HTR-8/SVneo (cell line): Measurements from ENCODE around the gene TCF4.
A peak's percentile ranks its signal among the peaks of the same experiment; 100 is the strongest.

Experiments used
- DNase-seq: peaks from one replicate; pipeline ENCODE4 v3.0.0; 2011; ENCODE audit warnings: low spot score, mixed read lengths; ENCODE audit not compliant: insufficient read length
- FAIRE-seq: peaks from 2 replicates; lab custom pipeline; 2011; peaks lifted over from hg19 to GRCh38; lab: Jason Lieb, UNC

Gene TCF4

DNA sequence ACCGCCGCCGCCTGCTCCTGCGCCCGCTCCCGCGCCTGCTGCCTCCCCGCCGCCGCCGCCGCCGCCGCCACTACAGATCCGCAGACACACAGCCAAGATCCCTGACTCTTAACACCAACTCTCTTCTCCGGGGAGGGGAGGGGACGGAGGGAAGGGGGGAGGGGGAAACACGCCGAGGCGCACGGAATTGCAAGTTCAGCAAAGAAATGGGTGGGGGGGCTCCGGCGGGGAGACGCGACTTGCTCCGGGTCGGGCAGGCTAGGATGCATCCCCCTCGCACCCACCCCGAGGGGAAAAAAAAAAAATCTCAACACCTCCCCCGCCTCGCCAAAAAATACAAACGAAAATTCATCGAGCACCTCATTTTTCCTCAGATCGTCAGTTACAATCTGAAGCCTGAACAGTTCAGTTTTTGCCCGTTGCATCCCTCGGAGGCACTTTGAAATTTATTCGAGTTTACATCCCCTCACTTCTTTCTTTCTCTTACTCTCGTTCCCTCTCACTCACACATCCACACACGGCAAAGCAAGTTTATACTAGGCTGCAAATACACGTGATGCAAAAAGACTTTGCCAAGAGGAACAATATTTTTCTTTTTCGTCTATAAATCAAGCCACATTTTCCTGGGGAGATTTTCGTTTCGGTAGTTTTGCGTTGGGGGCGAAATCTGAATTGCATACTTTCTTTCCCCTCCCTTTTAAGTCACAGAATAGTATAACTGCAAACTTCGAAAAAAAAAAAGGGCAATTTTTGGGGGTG is at the start of gene TCF4:
Gene TCF4 (minus strand): TSS at position 82 of the 759 bp plus-strand sequence. CDS start 1,076 bp downstream, outside the sequence.
- FAIRE-seq (no peak), DNase-seq (peak; percentile 17)

DNA sequence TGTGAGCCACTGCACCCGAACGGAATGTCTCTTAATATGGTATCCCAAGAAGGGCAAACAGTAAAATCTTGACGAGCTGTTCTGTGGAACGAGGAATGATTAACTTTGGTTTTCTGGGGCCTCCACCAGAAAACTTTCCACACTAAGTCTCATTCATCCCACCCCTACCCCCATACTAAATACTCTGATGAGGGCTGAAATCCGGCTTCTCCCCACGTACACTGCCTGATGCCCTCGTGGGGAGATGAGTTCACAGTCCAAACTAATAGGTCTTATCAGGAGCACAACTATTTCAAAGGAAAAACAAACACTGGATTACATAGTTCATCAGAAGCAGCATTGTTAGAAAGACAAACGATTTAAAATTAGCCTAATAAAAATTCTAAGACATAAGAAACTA is 49.2 kb upstream of the TCF4 start:
- FAIRE-seq (no peak), DNase-seq (no peak)

DNA sequence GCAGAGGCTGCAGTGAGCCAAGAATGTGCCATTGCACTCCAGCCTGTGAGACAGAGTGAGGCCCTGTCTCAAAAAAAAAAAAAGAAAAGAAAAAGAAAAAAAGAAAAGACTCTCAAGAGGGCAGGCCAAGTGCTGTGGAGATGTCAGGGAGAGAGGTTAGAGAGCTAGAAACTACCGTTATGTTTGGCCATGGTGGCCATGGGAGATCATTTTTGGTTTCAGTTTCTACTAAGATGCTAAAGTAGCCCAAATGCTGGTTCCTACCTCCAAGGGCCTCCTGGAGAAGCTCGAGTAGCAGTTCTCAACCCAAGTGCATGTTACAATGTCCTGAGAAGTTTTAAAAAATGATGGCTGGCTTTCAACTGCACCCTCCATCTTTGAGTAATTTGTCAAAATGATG is 47.4 kb upstream of the TCF4 start:
- FAIRE-seq = no peak
- DNase-seq = no peak

DNA sequence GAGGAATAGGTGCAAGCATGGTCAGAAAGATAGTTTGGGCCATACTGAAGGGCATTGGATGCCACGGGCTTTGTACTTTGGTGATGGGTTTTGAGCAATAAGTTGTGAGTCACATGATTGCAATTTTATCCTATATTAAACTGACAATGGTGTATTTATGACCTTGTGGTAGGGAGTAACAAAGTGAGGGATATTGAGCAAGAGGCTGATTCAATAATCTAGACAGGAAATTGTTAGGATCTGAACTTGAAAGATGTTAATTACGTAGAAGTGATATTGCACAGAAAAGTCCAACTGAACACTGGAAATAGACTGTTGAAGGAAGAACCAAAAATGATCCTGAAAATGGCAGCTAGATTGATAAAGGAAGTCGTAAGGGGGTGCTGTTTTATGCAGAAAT is 46.6 kb upstream of the TCF4 start:
- DNase-seq (peak; percentile 50), FAIRE-seq (no peak)

DNA sequence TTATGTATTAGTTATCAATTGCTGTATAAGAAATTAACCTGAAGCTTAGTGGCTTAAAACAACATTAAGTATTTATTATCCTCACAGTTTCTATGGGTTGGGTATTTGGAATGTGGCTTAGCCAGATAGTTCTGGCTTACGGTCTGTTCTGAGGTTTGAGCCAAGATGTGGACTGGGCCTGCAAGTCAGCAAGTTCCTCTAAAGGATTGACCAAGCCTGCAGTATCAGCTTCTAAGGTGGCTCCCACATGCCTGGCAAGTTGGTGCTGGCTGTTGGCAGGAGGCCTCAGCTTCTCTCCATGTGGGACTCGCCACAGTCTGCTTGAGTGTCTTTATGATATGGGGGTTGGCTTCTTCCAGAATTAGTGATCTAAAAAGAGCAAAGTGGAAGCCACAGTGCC is 45.0 kb upstream of the TCF4 start:
- no peak for DNase-seq

DNA sequence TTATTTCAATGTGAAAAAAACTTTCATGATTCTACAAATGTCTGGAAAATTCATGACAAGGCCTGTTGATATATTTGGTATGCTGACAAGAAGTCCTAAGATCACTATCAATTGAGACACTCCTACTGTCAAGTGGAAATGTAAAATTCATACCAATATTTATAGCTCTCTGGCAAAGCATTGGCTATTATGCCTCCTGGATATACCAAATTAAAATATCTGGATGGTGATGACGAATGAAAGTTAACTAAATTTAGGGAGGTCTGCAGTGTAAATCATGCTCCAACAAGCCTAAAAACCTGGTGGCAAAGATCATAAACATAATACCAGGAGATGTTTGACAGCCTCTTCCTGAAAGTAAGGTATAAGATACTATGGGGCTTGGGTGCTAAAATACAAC is 41.1 kb upstream of the TCF4 start:
- DNase-seq (peak; percentile 9), FAIRE-seq (no peak)

More for the DNA sequence above, 45.0 kb upstream of the TCF4 start:
- no peak for FAIRE-seq

DNA sequence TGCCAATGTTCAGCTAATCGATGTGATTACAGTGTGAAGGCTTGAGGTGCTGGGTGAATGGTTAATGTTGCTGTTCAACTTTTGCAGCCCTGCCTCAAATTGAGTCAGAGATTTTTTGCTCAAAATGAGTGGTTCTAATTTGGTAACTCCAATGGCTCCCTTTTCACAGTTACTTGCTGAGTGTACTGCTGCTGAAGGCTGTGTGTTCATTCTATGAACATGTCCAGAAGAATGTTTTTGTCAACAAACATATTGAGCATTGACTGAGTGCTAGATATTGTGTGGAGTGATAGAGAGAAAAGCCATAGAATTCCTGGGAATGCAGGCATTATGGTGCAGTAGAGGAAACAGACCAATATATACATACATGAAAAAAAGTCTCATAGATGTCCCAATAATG is 39.0 kb upstream of the TCF4 start:
- DNase-seq (no peak), FAIRE-seq (no peak)

DNA sequence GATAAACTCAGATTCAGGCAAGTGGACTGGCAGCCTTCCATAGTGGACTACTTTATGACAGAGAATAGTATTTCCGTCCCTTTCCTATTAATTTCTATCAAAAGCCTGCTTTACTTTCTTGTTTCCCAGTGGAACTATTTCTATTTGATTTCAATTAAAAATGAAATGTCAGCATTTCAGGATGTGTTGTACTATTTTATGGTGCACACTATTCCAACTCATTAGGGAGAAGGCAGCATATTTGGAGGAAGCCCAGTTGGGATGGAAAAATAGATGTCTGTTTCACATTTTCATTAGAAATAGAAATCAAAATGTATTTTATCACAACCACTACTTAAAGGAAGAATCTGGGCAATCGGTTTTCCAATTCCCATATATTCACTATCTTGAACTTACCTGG is 37.9 kb upstream of the TCF4 start:
- no peak for FAIRE-seq
- DNase-seq = no peak

DNA sequence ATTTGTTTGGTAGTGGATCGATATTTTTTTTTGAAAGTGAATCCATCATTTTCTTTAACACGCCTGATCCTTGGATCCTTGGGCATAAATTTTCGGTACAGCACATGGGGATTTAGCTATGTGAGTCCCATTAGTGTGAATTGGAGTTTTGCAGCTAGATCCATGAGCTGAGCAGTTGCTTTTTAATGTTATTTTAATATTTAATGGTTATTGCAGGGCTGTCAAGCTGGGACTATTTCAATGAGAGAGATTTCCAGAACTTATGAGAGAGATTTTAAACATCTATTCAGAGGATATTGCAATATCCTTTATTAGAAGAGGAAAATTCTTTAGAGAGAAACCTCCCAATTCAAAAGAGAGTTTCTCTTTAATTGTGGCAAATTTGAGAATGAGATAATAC is 35.6 kb upstream of the TCF4 start:
- DNase-seq (no peak), FAIRE-seq (no peak)

DNA sequence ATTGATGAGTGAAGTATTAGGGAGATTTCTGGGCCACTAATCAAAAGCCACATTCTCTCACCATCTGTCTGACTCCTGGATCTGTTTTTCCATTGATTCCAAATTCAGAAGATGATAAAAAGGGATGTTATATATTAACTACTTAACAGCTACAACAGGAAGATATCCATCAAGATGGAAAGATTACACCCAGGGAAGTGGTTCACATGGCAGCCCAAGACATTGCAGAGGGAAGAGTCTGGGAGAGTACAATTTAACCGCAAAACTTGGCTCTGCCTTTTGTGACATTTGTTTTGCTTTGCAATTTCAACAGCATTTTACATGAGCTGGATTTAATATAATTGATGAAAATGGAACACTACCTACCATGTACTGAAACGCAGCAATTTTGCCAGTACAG is 22.5 kb upstream of the TCF4 start:
- no peak for FAIRE-seq
- no peak for DNase-seq

DNA sequence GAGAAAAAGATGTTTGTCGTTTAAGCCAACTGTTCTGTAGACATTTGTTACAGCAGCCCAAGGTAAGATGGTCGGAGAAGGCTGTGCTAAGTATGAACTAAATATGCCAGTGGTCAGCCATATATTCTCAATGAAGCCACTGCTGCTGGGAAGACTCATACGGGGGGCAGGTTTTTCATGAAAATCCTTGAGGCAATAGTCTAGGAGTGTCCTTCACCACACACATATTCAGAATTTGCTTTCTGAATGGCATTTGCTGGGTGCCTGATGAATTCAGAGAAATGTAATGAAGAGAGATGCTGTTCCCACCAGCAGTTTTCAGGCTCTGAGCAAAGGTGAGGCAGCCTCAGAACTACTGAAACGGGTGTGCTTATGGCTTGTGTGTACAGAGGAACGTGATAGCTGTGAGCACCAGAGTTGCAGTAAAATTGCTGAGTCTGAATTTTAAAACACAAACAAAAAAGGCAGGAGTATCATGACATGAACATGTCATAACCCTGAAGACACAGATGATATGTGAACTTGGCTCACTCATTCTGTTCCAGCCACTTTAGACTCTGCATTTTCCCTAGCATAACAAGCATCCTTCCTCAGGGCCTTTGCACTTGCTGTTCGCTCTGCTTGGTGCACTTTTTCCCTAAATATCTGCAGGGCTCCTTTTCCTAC is 21.3 kb upstream of the TCF4 start:
- DNase-seq = no peak
- FAIRE-seq = no peak

DNA sequence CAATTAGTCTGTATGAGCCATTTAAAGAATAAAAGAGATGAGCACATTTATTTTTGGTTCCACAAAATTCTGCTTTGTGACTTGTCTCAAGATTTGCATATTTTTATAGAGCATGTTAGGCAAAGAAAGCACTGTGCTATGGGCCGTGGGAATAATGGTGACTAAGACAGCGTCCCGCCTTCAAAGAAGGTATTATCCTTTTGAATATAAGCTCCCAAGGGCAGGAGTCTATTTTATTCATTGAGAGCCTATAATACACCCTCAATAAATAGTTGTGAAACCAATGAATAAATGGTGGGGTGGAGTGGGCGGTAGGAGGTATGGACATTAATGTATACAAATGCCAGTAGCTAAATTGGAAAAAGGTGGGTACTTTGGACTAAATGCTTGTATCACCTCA is 20.5 kb upstream of the TCF4 start:
- no peak for DNase-seq
- FAIRE-seq = no peak

DNA sequence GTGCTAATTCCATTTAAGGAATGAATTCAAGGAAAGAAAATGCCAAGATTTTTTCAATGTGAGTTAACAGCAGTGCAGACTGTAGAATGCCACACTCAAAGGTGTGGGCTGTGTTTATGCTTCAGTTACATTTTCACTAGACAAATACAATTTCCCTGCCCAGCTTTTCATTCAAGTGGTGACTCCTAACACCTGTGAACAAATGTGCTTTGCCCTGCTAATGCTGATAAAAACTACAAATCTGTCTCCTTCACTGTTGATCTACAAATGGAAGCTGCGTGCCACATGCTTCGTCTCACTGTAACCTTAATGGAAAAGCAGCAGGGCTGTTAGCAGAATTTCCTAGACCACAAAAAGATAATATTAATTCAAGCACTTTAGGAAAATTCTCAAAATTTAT is 19.8 kb upstream of the TCF4 start:
- DNase-seq (no peak), FAIRE-seq (no peak)

DNA sequence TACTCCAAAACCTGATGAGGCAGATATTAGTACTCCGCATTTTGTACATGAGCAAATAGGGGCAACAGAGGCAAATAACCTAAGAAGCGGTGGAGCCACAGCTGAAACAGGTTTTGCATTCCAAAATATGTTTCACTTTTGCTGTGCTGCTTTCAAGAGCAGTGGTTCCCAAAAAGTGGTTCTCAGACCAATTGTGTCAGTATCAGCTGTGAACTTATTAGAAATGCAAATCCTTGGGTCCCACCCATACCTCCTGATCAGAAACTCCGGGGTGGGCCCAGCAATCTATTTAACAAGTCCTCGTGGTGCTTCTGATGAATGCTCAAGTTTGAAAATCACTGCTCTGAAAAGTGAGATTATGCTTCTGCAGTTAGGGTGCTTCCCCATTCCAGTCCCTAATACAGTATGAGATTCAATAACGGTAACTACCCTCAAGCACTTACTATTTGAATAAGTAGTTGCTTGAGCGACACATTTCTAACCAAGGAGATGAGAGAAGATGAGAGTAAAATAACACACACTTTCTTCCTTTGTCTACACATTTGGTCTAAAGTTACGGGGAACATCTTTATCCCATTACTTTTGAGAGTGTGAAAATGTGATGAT is 17.8 kb upstream of the TCF4 start:
- DNase-seq = no peak
- no peak for FAIRE-seq

DNA sequence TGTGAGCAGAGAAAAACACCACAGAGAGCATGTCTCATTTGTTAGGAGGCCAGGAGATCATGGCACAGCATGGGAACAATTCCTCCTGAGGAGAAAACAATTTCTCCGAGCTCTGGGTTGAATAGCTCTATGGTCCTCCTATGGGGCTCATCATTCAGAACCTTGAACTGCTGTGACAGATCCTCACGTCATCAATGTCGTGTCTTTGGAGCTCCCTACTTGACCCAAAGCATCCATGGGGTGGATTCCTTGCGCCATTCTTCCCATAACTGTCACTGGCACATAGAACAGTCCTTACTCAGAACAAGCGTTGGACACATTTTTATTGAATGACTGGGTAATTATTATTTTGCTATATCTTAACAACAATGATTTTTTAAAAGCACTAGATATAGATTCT is 15.8 kb upstream of the TCF4 start:
- DNase-seq (no peak), FAIRE-seq (no peak)

DNA sequence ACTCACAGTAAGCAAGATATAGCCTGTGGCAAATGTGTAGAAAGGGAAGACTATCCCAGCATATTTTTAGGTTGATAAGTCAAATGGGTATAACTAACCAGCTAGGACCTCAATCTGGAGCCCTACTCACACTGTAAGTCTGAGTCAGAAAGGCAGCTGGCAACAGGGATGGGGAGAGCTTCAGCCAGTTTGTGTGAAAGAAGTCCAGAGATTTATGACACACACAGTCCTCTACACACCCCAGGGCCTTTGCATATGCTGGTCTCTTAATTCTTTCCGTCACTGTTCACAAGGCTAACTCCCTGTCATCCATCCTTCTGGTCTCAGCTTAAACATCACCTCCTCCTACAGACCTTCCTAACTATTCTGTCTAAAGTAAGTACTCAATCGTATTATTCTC is 5.9 kb upstream of the TCF4 start:
- no peak for DNase-seq
- FAIRE-seq = no peak

DNA sequence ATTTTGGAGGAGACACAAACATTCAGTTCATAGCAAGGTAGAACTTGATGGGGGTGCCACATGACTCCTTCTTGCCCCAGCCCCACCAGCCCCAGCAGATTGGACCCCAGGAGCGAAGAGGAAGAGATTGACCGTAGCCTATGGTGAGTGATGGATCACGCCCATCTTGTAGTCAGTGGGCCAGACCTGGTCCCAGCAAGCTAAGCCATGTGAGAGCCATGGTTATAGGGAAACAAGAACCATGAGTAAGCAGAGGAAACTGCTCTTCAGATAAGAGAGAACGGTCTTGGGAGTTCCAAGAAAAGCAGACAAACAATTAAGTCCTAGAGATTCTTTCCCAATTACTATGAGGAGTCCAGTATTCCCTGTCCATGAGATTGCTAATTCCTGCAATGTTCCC is 4.6 kb upstream of the TCF4 start:
- FAIRE-seq (no peak), DNase-seq (no peak)

DNA sequence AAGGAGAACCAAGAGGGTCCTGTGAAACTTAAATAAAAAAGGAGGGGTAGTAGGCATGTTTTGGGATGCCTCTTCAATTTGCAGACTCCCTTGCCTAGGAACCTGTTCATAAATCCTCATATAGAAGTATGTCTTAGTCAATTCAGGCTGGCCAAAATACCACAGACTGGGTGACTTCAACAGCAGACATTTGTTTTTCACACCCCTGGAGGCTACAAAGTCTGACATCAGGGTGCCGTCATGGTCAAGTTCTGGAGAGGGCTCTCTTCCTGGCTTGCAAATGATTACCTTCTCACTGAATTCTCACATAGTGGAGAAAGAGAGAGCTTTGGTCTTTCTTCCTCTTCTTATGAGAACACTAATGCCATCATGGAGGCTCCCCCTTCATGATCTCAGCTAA is 4.1 kb upstream of the TCF4 start:
- FAIRE-seq (no peak), DNase-seq (no peak)

DNA sequence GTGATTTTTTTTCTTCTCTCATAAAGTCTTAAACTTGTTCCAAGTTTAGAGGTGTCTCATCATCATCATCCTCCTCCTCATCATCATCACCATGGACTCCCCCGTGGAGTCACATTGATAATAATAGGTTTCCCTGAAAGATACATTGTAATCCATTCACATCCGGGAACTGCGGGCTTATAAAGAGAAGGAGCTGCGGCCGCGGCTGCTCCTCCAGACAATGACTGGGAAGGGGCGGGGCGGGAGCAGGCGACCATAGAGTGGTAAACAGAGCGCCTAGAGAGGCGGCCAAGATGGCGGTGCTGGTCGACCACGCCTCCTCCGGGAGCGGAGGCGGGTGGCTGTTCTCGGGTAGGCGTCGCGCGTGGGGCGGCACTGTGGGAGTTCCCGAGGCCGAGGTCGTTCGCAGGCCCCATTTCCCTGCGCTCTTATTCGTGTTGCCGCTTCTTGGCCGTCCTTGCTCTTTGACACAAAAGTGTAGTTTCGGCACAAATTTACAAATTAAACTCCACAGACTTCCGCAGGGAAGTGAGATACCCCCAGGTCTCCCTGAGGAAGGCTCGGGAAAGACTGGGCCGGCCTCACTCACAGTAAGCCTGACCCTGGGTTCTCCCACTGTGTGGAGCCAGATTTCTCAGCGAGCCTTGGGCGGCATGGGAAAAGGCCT is 1.8 kb upstream of the TCF4 start:
- no peak for FAIRE-seq
- peak; percentile 60 for DNase-seq

DNA sequence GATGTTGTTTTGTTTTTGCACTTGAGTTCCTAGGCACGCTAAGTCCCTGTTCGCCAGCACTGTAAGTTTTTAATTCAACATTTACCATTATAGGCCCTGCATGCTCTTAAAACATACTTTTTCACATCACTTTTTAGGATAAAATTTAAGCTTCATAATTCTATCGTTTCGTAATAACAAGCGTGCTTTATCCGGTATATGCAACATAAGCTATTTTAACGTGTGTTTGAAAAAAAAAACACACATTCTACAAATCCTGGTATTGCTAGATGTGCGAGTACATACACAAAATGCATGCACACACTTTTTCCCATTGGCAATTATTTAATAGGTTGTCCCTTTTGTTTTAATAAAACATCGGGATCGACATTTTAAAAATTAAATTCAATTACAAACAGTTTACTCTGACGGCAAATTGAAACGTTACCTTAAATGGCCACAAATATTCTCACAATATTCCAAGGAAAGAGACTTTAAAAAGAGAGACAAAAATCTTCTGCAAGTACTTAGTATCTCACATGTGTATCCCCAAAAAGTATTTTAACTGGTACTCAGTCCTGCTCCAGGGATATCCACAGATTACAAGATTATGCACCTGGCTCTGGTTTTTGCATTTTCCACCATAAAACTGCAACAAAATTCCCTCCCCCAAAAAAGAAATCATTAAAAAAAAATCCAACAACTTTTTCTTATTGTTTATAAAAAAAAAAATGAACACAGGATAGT is 1.0 kb upstream of the TCF4 start:
- DNase-seq (no peak), FAIRE-seq (no peak)
